GM23338 (cell line): ENCODE data around the gene G6PC2. TPM values are rescaled to one million over a fixed set of nuclear protein-coding genes. Genes with fewer than 3 reads are reported as not detected.

Source experiments
- ATAC-seq: fragments of 200-7000 bp; cut with Tn5 transposase; 3 replicates; pipeline ENCODE4 v1.9.1; 2020
- DNase-seq: peaks from one replicate; pipeline ENCODE4 v3.0.0-alpha.2; 2015; ENCODE audit warnings: low spot score
- H2AFZ ChIP-seq: fragments of 200-600 bp; sonication (generic); 2 replicates; pipeline ENCODE4 v1.8.0; 2016; ENCODE audit warnings: antibody characterized with exemption, mild to moderate bottlenecking, moderate library complexity
- H3F3A ChIP-seq: fragments of 200-600 bp; sonication (generic); replicated peaks from 2 replicates; pipeline ENCODE4 v1.8.0; 2017; ENCODE audit warnings: antibody characterized with exemption, mixed run types, low read depth
- H3K27ac ChIP-seq: fragments of 200-600 bp; sonication (generic); 2 replicates; pipeline ENCODE4 v1.6.1; 2016; ENCODE audit warnings: low read depth
- H3K27me3 ChIP-seq: fragments of 200-600 bp; sonication (generic); 2 replicates; pipeline ENCODE4 v1.8.0; 2016; ENCODE audit warnings: mild to moderate bottlenecking, mixed run types, moderate library complexity; ENCODE audit not compliant: insufficient read depth
- H3K36me3 ChIP-seq: fragments of 200-600 bp; sonication (generic); 2 replicates; pipeline ENCODE4 v1.8.0; 2016; ENCODE audit warnings: mild to moderate bottlenecking; ENCODE audit not compliant: insufficient read depth
- H3K4me1 ChIP-seq: fragments of 200-600 bp; sonication (generic); 2 replicates; pipeline ENCODE4 v1.8.0; 2016; ENCODE audit warnings: mild to moderate bottlenecking, moderate library complexity; ENCODE audit not compliant: insufficient read depth
- H3K4me2 ChIP-seq: fragments of 200-600 bp; sonication (generic); 2 replicates; pipeline ENCODE4 v1.7.1; 2017; ENCODE audit warnings: mixed run types
- H3K4me3 ChIP-seq: fragments of 200-600 bp; sonication (generic); 2 replicates; pipeline ENCODE4 v1.6.1; 2016; ENCODE audit warnings: mixed run types
- H3K79me2 ChIP-seq: fragments of 200-600 bp; sonication (generic); replicated peaks from 2 replicates; pipeline ENCODE4 v1.8.0; 2017; ENCODE audit warnings: mild to moderate bottlenecking; ENCODE audit not compliant: insufficient read depth
- H3K9me2 ChIP-seq: fragments of 200-600 bp; sonication (generic); 2 replicates; pipeline ENCODE4 v1.8.0; 2017; ENCODE audit not compliant: insufficient read depth
- H4K20me1 ChIP-seq: fragments of 200-600 bp; sonication (generic); replicated peaks from 2 replicates; pipeline ENCODE4 v1.8.0; 2017; ENCODE audit warnings: mild to moderate bottlenecking; ENCODE audit not compliant: insufficient read depth
- H3K27ac Mint-ChIP-seq: 2 replicates; pipeline ENCODE4 v1.8.0; 2020; ENCODE audit warnings: inconsistent platforms, mild to moderate bottlenecking, moderate library complexity, mixed read lengths
- H3K27me3 Mint-ChIP-seq: 3 replicates; pipeline ENCODE4 v1.8.0; 2022; ENCODE audit warnings: low read depth, mild to moderate bottlenecking, moderate library complexity, mixed read lengths, inconsistent platforms; ENCODE audit not compliant: insufficient read depth, poor library complexity
- H3K36me3 Mint-ChIP-seq: 3 replicates; pipeline ENCODE4 v1.8.0; 2021; ENCODE audit warnings: low read depth, mild to moderate bottlenecking, inconsistent platforms, moderate library complexity, mixed read lengths
- H3K4me1 Mint-ChIP-seq: 3 replicates; pipeline ENCODE4 v1.8.0; 2020; ENCODE audit warnings: mild to moderate bottlenecking, inconsistent platforms, mixed read lengths
- H3K4me3 Mint-ChIP-seq: 3 replicates; pipeline ENCODE4 v1.8.0; 2021; ENCODE audit warnings: moderate library complexity, mild to moderate bottlenecking, inconsistent platforms, mixed read lengths
- H3K9me3 Mint-ChIP-seq: 3 replicates; pipeline ENCODE4 v1.8.0; 2020; ENCODE audit warnings: moderate library complexity, mild to moderate bottlenecking, inconsistent platforms, mixed read lengths
- CREB1 ChIP-seq: fragments of 250-450 bp; sonication (Bioruptor Pico); IDR thresholded peaks from 2 replicates; pipeline ENCODE4 v1.5.0; 2020; ENCODE audit warnings: low read depth, mild to moderate bottlenecking, moderate library complexity
- EZH2 ChIP-seq: fragments of 200-600 bp; sonication (generic); IDR thresholded peaks from one replicate; pipeline ENCODE4 v1.8.0; 2017; ENCODE audit warnings: antibody characterized with exemption, mild to moderate bottlenecking, low read depth; ENCODE audit not compliant: unreplicated experiment
- EZH2phosphoT487 ChIP-seq: fragments of 200-600 bp; sonication (generic); IDR thresholded peaks from one replicate; pipeline ENCODE4 v1.8.1; 2018; ENCODE audit warnings: antibody characterized with exemption; ENCODE audit not compliant: unreplicated experiment
- JUNB ChIP-seq: IDR thresholded peaks from one replicate; pipeline ENCODE4 v1.6.1; 2016; ENCODE audit warnings: antibody characterized with exemption; ENCODE audit not compliant: unreplicated experiment
- NANOG ChIP-seq: IDR thresholded peaks from 2 replicates; pipeline ENCODE4 v1.6.1; 2016; ENCODE audit warnings: antibody characterized with exemption, borderline replicate concordance
- POLR2AphosphoS5 ChIP-seq: IDR thresholded peaks from 2 replicates; pipeline ENCODE4 v1.6.1; 2016; ENCODE audit warnings: antibody characterized with exemption, low read depth
- STAT1 ChIP-seq: IDR thresholded peaks from one replicate; pipeline ENCODE4 v1.6.1; 2016; ENCODE audit warnings: antibody characterized with exemption; ENCODE audit not compliant: unreplicated experiment
- ZNF114 ChIP-seq: fragments of 250-450 bp; sonication (Bioruptor Pico); IDR thresholded peaks from 2 replicates; pipeline ENCODE4 v1.5.0; 2020; ENCODE audit warnings: mild to moderate bottlenecking, moderate library complexity
- ZNF331 ChIP-seq: fragments of 250-450 bp; sonication (Bioruptor Pico); IDR thresholded peaks from 2 replicates; pipeline ENCODE4 v1.5.0; 2020; ENCODE audit warnings: low read depth, mild to moderate bottlenecking, moderate library complexity
- polyA plus RNA-seq: library from polyadenylated mRNA; unstranded; fragments of >200 nt; fragmentation: Nextera tagmentation; extraction: Ambion mirVana; gene quantifications from 2 replicates; pipeline ENCODE4 v1.2.1, GENCODE V29; 2016
- total RNA-seq: library from RNA; depleted of rRNA; stranded (reverse); fragments of >200 nt; shearing (Covaris generic); gene quantifications from 2 replicates; pipeline ENCODE4 v1.2.3, GENCODE V29; 2014
- TF ChIP-seq, protein P1 (sequence below), 2 experiments: fragments of 200-600 bp in 1 of 2; sonication (generic) in 1 of 2; conservative IDR thresholded peaks; 2 replicates each; pipeline versions ENCODE4 v1.5.1 to v1.6.1; 2016 to 2017; ENCODE audit warnings: antibody characterized with exemption in 2 of 2, low read depth in 2 of 2, mild to moderate bottlenecking in 2 of 2, moderate library complexity in 1 of 2
- TF ChIP-seq, protein P2 (sequence below): fragments of 250-450 bp; sonication (Bioruptor Pico); IDR thresholded peaks from 2 replicates; pipeline ENCODE4 v1.5.0; 2020; ENCODE audit warnings: mild to moderate bottlenecking, moderate library complexity
- TF ChIP-seq, protein P3 (sequence below): IDR thresholded peaks from one replicate; pipeline ENCODE4 v1.6.1; 2018; ENCODE audit warnings: antibody characterized with exemption; ENCODE audit not compliant: unreplicated experiment

The G6PC2 gene
- total and polyA plus RNA-seq, 2 experiments from 2014 or later = not detected

- TF ChIP-seq EZH2 = no peak
- TF ChIP-seq, protein P1, sequence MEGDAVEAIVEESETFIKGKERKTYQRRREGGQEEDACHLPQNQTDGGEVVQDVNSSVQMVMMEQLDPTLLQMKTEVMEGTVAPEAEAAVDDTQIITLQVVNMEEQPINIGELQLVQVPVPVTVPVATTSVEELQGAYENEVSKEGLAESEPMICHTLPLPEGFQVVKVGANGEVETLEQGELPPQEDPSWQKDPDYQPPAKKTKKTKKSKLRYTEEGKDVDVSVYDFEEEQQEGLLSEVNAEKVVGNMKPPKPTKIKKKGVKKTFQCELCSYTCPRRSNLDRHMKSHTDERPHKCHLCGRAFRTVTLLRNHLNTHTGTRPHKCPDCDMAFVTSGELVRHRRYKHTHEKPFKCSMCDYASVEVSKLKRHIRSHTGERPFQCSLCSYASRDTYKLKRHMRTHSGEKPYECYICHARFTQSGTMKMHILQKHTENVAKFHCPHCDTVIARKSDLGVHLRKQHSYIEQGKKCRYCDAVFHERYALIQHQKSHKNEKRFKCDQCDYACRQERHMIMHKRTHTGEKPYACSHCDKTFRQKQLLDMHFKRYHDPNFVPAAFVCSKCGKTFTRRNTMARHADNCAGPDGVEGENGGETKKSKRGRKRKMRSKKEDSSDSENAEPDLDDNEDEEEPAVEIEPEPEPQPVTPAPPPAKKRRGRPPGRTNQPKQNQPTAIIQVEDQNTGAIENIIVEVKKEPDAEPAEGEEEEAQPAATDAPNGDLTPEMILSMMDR (conservative IDR thresholded peaks at IDR 0.05; ENCODE audit: low read depth in 2 of 2) = no peak
- TF ChIP-seq JUNB = no peak
Measured at GRCh38 chr2:168939918-168940317, 38.8 kb downstream of the G6PC2 start (continued).

GRCh38 chr2:168941297-168941696 lies 40.2 kb downstream of the G6PC2 start:
- no peak overlapping the region for H3K4me3 ChIP-seq
- H4K20me1 ChIP-seq = no peaks in the 10 kb centered on the region
- Mint-ChIP-seq H3K4me3 (no peak overlapping the region), H3K27ac (no peak overlapping the region), H3K27me3 (peaks cover 2% of the 10 kb centered on the region), H3K36me3 (no peaks in the 10 kb centered on the region), H3K4me1 (peaks cover 2% of the 10 kb centered on the region; the same call in 1 of the 3 replicates), H3K9me3 (no peaks in the 10 kb centered on the region)
- no peaks in the 10 kb centered on the region for H3F3A ChIP-seq
- no peaks in the 10 kb centered on the region for H3K4me1 ChIP-seq
- DNase-seq (no peak), ATAC-seq (no peak)
- no peak overlapping the region for H2AFZ ChIP-seq
- no peaks in the 10 kb centered on the region for H3K79me2 ChIP-seq
- no peaks in the 10 kb centered on the region for H3K27me3 ChIP-seq
- no peak overlapping the region for H3K4me2 ChIP-seq
- H3K9me2 ChIP-seq = no peaks in the 10 kb centered on the region
- no peak overlapping the region for H3K27ac ChIP-seq
- H3K36me3 ChIP-seq = no peaks in the 10 kb centered on the region
- TF ChIP-seq, protein P1 (conservative IDR thresholded peaks at IDR 0.05; ENCODE audit: low read depth in 2 of 2) = no peak
- TF ChIP-seq ZNF331 (CRISPR knock-in tag) (no peak), POLR2AphosphoS5 (no peak), ZNF114 (CRISPR knock-in tag) (no peak), EZH2phosphoT487 (no peak), STAT1 (no peak), NANOG (no peak), JUNB (no peak), EZH2 (no peak), CREB1 (CRISPR knock-in tag) (no peak)
- TF ChIP-seq, protein P2, sequence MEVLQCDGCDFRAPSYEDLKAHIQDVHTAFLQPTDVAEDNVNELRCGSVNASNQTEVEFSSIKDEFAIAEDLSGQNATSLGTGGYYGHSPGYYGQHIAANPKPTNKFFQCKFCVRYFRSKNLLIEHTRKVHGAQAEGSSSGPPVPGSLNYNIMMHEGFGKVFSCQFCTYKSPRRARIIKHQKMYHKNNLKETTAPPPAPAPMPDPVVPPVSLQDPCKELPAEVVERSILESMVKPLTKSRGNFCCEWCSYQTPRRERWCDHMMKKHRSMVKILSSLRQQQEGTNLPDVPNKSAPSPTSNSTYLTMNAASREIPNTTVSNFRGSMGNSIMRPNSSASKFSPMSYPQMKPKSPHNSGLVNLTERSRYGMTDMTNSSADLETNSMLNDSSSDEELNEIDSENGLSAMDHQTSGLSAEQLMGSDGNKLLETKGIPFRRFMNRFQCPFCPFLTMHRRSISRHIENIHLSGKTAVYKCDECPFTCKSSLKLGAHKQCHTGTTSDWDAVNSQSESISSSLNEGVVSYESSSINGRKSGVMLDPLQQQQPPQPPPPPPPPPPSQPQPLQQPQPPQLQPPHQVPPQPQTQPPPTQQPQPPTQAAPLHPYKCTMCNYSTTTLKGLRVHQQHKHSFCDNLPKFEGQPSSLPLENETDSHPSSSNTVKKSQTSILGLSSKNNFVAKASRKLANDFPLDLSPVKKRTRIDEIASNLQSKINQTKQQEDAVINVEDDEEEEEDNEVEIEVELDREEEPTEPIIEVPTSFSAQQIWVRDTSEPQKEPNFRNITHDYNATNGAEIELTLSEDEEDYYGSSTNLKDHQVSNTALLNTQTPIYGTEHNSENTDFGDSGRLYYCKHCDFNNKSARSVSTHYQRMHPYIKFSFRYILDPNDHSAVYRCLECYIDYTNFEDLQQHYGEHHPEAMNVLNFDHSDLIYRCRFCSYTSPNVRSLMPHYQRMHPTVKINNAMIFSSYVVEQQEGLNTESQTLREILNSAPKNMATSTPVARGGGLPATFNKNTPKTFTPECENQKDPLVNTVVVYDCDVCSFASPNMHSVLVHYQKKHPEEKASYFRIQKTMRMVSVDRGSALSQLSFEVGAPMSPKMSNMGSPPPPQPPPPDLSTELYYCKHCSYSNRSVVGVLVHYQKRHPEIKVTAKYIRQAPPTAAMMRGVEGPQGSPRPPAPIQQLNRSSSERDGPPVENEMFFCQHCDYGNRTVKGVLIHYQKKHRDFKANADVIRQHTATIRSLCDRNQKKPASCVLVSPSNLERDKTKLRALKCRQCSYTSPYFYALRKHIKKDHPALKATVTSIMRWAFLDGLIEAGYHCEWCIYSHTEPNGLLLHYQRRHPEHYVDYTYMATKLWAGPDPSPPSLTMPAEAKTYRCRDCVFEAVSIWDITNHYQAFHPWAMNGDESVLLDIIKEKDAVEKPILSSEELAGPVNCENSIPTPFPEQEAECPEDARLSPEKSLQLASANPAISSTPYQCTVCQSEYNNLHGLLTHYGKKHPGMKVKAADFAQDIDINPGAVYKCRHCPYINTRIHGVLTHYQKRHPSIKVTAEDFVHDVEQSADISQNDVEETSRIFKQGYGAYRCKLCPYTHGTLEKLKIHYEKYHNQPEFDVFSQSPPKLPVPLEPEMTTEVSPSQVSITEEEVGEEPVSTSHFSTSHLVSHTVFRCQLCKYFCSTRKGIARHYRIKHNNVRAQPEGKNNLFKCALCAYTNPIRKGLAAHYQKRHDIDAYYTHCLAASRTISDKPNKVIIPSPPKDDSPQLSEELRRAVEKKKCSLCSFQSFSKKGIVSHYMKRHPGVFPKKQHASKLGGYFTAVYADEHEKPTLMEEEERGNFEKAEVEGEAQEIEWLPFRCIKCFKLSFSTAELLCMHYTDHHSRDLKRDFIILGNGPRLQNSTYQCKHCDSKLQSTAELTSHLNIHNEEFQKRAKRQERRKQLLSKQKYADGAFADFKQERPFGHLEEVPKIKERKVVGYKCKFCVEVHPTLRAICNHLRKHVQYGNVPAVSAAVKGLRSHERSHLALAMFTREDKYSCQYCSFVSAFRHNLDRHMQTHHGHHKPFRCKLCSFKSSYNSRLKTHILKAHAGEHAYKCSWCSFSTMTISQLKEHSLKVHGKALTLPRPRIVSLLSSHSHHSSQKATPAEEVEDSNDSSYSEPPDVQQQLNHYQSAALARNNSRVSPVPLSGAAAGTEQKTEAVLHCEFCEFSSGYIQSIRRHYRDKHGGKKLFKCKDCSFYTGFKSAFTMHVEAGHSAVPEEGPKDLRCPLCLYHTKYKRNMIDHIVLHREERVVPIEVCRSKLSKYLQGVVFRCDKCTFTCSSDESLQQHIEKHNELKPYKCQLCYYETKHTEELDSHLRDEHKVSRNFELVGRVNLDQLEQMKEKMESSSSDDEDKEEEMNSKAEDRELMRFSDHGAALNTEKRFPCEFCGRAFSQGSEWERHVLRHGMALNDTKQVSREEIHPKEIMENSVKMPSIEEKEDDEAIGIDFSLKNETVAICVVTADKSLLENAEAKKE (CRISPR knock-in tag) = no peak
- TF ChIP-seq, protein P3, sequence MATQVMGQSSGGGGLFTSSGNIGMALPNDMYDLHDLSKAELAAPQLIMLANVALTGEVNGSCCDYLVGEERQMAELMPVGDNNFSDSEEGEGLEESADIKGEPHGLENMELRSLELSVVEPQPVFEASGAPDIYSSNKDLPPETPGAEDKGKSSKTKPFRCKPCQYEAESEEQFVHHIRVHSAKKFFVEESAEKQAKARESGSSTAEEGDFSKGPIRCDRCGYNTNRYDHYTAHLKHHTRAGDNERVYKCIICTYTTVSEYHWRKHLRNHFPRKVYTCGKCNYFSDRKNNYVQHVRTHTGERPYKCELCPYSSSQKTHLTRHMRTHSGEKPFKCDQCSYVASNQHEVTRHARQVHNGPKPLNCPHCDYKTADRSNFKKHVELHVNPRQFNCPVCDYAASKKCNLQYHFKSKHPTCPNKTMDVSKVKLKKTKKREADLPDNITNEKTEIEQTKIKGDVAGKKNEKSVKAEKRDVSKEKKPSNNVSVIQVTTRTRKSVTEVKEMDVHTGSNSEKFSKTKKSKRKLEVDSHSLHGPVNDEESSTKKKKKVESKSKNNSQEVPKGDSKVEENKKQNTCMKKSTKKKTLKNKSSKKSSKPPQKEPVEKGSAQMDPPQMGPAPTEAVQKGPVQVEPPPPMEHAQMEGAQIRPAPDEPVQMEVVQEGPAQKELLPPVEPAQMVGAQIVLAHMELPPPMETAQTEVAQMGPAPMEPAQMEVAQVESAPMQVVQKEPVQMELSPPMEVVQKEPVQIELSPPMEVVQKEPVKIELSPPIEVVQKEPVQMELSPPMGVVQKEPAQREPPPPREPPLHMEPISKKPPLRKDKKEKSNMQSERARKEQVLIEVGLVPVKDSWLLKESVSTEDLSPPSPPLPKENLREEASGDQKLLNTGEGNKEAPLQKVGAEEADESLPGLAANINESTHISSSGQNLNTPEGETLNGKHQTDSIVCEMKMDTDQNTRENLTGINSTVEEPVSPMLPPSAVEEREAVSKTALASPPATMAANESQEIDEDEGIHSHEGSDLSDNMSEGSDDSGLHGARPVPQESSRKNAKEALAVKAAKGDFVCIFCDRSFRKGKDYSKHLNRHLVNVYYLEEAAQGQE = no peak
